Esophagus mucosa (tissue), 1 donor: ENCODE data around the gene GOSR2. TPM values are rescaled to one million over a fixed set of nuclear protein-coding genes. Genes with fewer than 3 reads are reported as not detected.

Experiments
- total RNA-seq: library from RNA; stranded (reverse); gene quantifications from one replicate; pipeline ENCODE4 v1.2.4, GENCODE V29; 2023
- donor health status: DM: yes; HTN: yes; CAD: no.

Gene GOSR2
- total RNA-seq, 1 donor from 2014 or later, result 21.4 TPM

Other genes with a start within 250 kb of the GOSR2 start
- gene WNT3, start 104.5 kb upstream of the GOSR2 start, total RNA-seq, result 5.9 TPM
- not detected for gene WNT9B, start 71.6 kb upstream of the GOSR2 start, total RNA-seq
- not detected for gene RPRML, start 56.1 kb downstream of the GOSR2 start, total RNA-seq